ENCODE data around the gene COPG1.
A peak's percentile ranks its signal among the peaks of the same experiment; 100 is the strongest.

The COPG1 gene

GRCh38 chr3:129316248-129317013, 67.0 kb downstream of the COPG1 start:
- DNase-seq = peak; percentile 88

GRCh38 chr3:129317014-129317771, 67.8 kb downstream of the COPG1 start:
- DNase-seq = no peak

- DNase-seq = no peak
These were observed 68.4 kb downstream of the COPG1 start for GRCh38 chr3:129317848-129318247.

GRCh38 chr3:129318921-129319320, 69.5 kb downstream of the COPG1 start:
- DNase-seq = no peak

GRCh38 chr3:129320261-129320660, 70.9 kb downstream of the COPG1 start:
- no peak for DNase-seq

GRCh38 chr3:129320825-129321487, 71.5 kb downstream of the COPG1 start:
- DNase-seq = no peak

GRCh38 chr3:129321887-129322286, 72.5 kb downstream of the COPG1 start:
- DNase-seq = no peak

- DNase-seq = no peak
These were observed 74.4 kb downstream of the COPG1 start for GRCh38 chr3:129323651-129324294.

- no peak for DNase-seq
These were observed 75.4 kb downstream of the COPG1 start for GRCh38 chr3:129324855-129325254.

GRCh38 chr3:129325383-129325782, 76.0 kb downstream of the COPG1 start:
- DNase-seq = no peak

GRCh38 chr3:129326138-129326537, 76.7 kb downstream of the COPG1 start:
- DNase-seq = no peak

GRCh38 chr3:129326595-129326994, 77.2 kb downstream of the COPG1 start:
- no peak for DNase-seq

Measured in NCI-H146 (cell line).